Ramos (cell line): Measurements from ENCODE around the gene EHMT1.

Experiments used
- in situ Hi-C: fragments of 300-500 bp; cut with MboI; formaldehyde crosslinking; loops from one replicate; pipeline ENCODE4 v1.14.3; 2022; ENCODE audit warnings: low sequenced_read_pairs; ENCODE audit not compliant: unreplicated experiment

The EHMT1 gene

GRCh38 chr9:137618105-137619067 is at the start of gene EHMT1:
EHMT1 (plus strand) TSS chr9:137619005; CDS start chr9:137619029, 24 bp downstream.
- in situ Hi-C loops: no loop called here

GRCh38 chr9:137569609-137570203 is 49.1 kb upstream of the EHMT1 start:
- in situ Hi-C loops: no loop called here

- in situ Hi-C loops: no loop called here
Measured at GRCh38 chr9:137570566-137570965, 48.2 kb upstream of the EHMT1 start.

- in situ Hi-C loops: no loop called here
Measured at GRCh38 chr9:137574192-137574591, 44.6 kb upstream of the EHMT1 start.

- in situ Hi-C loops: no loop called here
Measured at GRCh38 chr9:137575364-137575715, 43.5 kb upstream of the EHMT1 start.

- in situ Hi-C loops: no loop called here
Measured at GRCh38 chr9:137575716-137576411, 42.9 kb upstream of the EHMT1 start.

GRCh38 chr9:137578518-137579258 is 40.1 kb upstream of the EHMT1 start, which contains the start of gene DPH7:
DPH7 (minus strand) TSS chr9:137578925; CDS start chr9:137578777, 148 bp downstream.
- in situ Hi-C loops: no loop called here

- in situ Hi-C loops: no loop called here
Measured at GRCh38 chr9:137579259-137579604, 39.6 kb upstream of the EHMT1 start.

- in situ Hi-C loops: no loop called here
Measured at GRCh38 chr9:137580209-137580953, 38.4 kb upstream of the EHMT1 start.

- in situ Hi-C loops: no loop called here
Measured at GRCh38 chr9:137580954-137581322, 37.9 kb upstream of the EHMT1 start.

GRCh38 chr9:137581361-137582285 is 37.2 kb upstream of the EHMT1 start:
- in situ Hi-C loops: no loop called here

GRCh38 chr9:137582286-137582860 is 36.4 kb upstream of the EHMT1 start:
- in situ Hi-C loops: no loop called here

- in situ Hi-C loops: no loop called here
Measured at GRCh38 chr9:137583347-137583746, 35.5 kb upstream of the EHMT1 start.

- in situ Hi-C loops: no loop called here
Measured at GRCh38 chr9:137583957-137584356, 34.8 kb upstream of the EHMT1 start.

- in situ Hi-C loops: no loop called here
Measured at GRCh38 chr9:137586854-137587253, 32.0 kb upstream of the EHMT1 start.

- in situ Hi-C loops: no loop called here
Measured at GRCh38 chr9:137588311-137588710, 30.5 kb upstream of the EHMT1 start.

- in situ Hi-C loops: no loop called here
Measured at GRCh38 chr9:137588891-137589290, 29.9 kb upstream of the EHMT1 start.

GRCh38 chr9:137589441-137590122 is 29.2 kb upstream of the EHMT1 start:
- in situ Hi-C loops: no loop called here
